Skin epidermis (tissue), 12 donors: ENCODE data around the gene DCC.

Experiments used
- H3K27ac ChIP-seq, 21 experiments: fragments of 200-600 bp; sonication (generic) in 11 of 21; one replicate each; pipeline ENCODE4 v1.5.0; 2020; ENCODE audit warnings: mild to moderate bottlenecking in 3 of 21, inconsistent platforms in 2 of 21, moderate library complexity in 2 of 21
- H3K4me3 ChIP-seq, 7 experiments: fragments of 200-600 bp; sonication (generic) in 2 of 7; one replicate each; pipeline ENCODE4 v1.5.0; 2020; ENCODE audit warnings: inconsistent platforms in 2 of 7, mild to moderate bottlenecking in 2 of 7, moderate library complexity in 1 of 7

Gene DCC

GRCh38 chr18:52339891-52340371, at the start of gene DCC:
Gene DCC, plus strand, starts transcription at chr18:52340197. Its CDS starts 591 bp downstream, at chr18:52340788.
- Histone ChIP-seq H3K27ac (no peak within 1 kb of the TSS), H3K4me3 (no peak within 1 kb of the TSS)

DNA sequence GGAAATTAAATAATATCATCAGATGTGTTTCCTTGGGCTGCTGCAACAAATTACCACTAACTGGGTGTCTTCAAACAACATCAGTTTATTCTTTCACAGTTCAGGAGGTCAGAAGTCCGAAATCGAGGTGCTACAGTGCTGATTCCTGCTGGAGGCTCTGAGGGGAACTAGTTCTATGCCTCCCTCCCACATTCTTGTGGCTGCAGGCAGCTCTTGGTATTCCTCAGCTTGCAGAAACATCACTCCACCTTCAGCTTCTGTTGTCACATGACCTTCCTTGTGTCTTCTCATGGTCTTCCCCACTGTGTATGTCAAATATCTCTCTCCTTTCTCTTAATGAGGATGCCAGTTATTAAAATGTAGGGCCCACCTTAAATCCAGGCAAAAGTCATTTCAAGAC, 29.3 kb upstream of the DCC start:
- Histone ChIP-seq H3K4me3 (no peak overlapping the region), H3K27ac (no peak overlapping the region)

GRCh38 chr18:52311331-52311730, 28.7 kb upstream of the DCC start:
- Histone ChIP-seq H3K27ac (no peak overlapping the region), H3K4me3 (no peak overlapping the region)

DNA sequence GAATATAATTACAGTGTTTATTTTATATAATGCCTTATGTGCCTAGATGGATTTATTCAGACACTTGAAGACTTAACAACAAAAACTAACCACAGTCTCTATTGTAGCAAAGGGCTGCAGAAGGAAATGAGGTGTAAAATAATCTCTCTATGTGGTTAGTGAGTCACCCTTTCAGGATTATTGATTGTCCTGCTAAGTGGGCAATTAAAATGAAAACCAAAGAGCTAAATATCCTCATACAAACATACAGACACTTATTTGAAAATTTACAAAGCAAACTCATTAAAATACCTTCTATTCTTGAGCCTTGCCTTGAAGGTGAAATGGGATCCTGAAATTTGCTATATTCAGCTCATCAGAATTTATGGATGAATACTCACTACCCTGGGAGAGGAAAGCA, 27.7 kb upstream of the DCC start:
- H3K27ac ChIP-seq: no peak overlapping the region
- H3K4me3 ChIP-seq: no peak overlapping the region

GRCh38 chr18:52313213-52313612, 26.8 kb upstream of the DCC start:
- Histone ChIP-seq H3K27ac (no peak overlapping the region), H3K4me3 (no peak overlapping the region)

- Histone ChIP-seq H3K4me3 (no peak overlapping the region), H3K27ac (no peak overlapping the region)
These were observed 20.5 kb upstream of the DCC start for GRCh38 chr18:52319424-52319983.

DNA sequence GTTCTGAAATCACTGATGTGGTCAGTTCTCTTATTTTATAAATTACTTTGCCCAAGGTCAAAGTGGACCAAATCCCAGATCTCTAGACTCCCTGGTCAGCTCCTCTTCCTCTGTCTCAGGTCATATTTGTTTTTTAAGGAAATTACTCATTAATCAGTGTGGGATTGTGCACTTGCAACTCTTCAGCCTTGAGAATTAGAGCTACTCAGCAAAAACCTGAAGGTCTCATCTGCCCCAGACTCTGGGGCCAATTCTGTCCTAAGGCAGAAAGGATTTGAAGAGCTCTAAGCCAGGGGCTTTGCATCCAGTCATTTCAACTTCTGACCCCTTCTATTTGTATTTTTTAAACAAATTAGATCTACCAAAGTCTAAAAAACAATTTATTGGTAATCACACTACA, 17.7 kb upstream of the DCC start:
- Histone ChIP-seq H3K4me3 (no peak overlapping the region), H3K27ac (no peak overlapping the region)

- Histone ChIP-seq H3K4me3 (no peak overlapping the region), H3K27ac (no peak overlapping the region)
These were observed 16.2 kb upstream of the DCC start for GRCh38 chr18:52323802-52324201.

DNA sequence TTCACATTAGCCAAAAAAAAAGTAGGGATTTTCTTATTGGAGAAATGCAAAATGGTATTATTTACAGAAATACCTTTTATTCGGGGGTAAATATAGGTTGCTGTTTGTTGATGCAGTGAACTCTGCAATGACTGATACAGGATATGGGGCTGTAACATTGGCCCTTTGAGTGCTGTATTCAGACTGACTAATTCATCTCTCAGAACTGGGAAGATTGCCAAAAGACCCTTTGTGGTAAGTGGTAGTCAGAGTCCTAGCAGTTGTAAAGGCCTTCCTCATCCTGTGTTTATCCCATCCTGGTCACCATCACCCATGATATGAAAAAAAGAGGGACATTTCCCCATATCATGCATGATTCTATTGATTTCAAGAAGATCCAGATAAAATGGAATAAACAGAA, 14.0 kb upstream of the DCC start:
- Histone ChIP-seq H3K4me3 (no peak overlapping the region), H3K27ac (no peak overlapping the region)

GRCh38 chr18:52333860-52334259, 6.1 kb upstream of the DCC start:
- H3K4me3 ChIP-seq: no peak overlapping the region
- H3K27ac ChIP-seq: no peak overlapping the region

DNA sequence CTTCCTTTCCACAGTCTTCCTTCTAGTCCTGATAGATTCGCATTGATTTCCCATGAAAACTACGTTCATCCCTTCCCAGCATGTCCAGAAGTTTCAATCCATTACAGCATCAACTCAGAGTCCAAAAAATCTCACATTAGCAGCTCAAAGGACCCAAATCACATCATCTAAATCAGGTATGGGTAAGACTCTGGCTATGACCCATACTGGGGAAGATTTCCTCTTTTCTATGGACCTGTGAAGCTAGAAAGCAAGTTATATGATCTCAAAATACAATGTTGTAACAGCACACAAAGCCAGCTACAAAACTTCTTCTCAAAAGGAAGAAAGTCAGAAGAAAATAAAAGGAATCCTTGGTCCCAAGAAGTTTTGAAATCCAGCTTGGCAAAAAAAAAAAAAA, 5.7 kb upstream of the DCC start:
- no peak overlapping the region for H3K4me3 ChIP-seq
- H3K27ac ChIP-seq: no peak overlapping the region

- no peak overlapping the region for H3K27ac ChIP-seq
- no peak overlapping the region for H3K4me3 ChIP-seq
These were observed 5.1 kb upstream of the DCC start for GRCh38 chr18:52334896-52335295.

DNA sequence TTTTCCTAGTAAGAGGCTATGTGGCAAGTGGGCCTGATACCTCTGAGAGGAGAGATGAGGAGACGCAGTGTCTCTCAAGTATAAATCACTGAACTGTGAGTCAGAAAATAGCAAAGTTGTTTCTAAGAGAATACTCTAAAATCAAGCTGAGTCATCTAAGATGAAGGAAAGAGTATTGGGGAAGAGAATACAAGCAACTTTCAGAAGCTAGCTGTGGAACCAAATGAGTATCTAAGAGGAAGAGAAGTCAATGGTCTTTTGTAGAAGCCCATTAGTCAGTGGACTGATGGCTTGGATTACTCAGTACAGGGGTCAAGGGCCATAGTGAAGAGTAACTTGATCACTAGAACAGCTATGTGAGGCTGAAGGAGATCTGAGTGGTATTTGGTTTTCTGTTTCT, 2.7 kb upstream of the DCC start:
- Histone ChIP-seq H3K27ac (no peak overlapping the region), H3K4me3 (no peak overlapping the region)

- H3K4me3 ChIP-seq: no peak overlapping the region
These were observed 557 bp downstream of the DCC start for GRCh38 chr18:52340406-52341102.

GRCh38 chr18:52341103-52341432, 1.1 kb downstream of the DCC start:
- H3K4me3 ChIP-seq: no peak overlapping the region

More at GRCh38 chr18:52340406-52341102, 557 bp downstream of the DCC start:
- H3K27ac ChIP-seq: no peak overlapping the region

DNA sequence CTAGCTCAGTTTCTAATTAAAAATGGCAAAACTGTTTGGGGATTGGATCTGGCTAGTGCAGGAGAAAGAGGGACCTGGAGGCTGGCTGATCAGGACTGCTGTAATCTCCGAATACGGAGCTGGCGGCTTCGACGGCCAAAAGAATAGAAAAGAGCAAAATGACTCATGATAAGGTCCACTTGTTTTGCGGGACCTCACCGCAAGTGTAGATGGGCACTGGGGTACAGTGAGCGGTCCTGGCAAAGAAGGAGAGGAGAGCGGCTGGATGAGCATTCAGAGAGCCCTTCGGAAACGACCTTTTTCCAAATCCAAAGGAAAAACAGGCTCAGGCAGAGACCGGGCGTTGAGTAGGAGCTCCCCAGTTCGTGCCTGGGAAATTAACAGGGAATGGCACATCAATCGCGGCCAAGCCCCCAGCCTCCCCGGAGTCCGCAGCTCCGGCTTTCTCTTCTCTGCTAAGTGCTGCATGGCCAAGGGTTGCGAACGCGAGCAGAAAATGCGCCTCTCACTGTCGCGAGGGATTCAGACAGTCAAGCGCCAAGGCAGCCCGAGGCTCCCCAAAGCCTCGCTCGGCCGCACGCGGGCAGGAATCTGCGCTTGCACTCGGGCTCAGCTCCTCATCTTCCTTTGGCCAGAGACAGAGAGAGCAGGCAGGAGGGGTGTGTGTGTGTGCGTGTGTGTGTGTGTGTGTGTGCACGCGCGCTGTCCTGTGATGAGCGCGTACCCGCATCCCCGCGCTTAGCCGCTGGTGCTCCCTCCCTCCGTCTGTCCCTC, 1.8 kb downstream of the DCC start:
- Histone ChIP-seq H3K27ac (no peak overlapping the region), H3K4me3 (no peak overlapping the region)

More at GRCh38 chr18:52341103-52341432, 1.1 kb downstream of the DCC start:
- no peak overlapping the region for H3K27ac ChIP-seq

GRCh38 chr18:52342456-52342855, 2.5 kb downstream of the DCC start:
- Histone ChIP-seq H3K27ac (no peak overlapping the region), H3K4me3 (no peak overlapping the region)

DNA sequence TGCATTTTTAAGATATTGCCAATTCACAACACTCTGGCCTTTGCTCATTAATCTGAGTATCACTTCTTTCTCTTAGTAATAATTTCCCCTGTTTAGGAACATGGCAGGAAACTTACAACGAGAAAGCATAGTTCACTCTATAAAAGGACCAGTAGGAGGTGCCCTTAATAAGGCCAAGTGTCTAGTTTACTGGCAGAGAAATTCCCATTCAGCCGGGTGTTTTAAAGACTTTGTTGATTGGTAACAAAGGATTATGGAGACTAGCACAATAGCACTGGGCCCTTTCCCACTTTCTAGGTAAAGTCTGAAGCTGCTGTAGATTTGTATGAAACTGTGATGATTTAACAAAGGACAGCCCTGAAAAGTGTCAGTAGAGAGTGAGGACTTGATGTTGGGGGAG, 3.1 kb downstream of the DCC start:
- Histone ChIP-seq H3K27ac (no peak overlapping the region), H3K4me3 (no peak overlapping the region)

GRCh38 chr18:52343731-52344340, 3.8 kb downstream of the DCC start:
- Histone ChIP-seq H3K4me3 (no peak overlapping the region), H3K27ac (no peak overlapping the region)

DNA sequence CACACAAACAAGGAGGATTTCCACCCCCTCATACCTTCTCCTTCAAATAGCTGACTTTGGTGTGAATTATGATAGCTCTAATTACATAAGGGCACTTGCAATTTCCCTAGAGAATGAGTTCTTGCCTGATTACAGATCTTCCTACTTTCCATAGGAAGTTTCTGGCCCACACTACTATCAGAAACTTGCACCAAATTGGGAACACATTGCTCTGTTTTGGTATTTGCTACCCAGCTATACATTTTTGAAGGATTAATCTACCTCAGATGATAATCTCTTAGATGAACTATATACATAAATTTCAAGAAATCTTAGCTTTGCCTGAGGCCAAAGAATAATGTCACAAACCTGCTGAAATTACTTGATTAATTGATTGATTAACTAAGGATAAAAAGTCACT, 4.9 kb downstream of the DCC start:
- H3K27ac ChIP-seq: no peak overlapping the region

GRCh38 chr18:52345428-52345827, 5.4 kb downstream of the DCC start:
- Histone ChIP-seq H3K27ac (no peak overlapping the region), H3K4me3 (no peak overlapping the region)

More for the DNA sequence above, 4.9 kb downstream of the DCC start:
- H3K4me3 ChIP-seq: no peak overlapping the region
